WERI-Rb-1 (cell line): ENCODE data around the gene ANKRD13C.
A peak's percentile ranks its signal among the peaks of the same experiment; 100 is the strongest.

ENCODE experiments used
- DNase-seq: peaks from one replicate; pipeline ENCODE4 v3.0.0-alpha.2; 2020
- H3K27ac ChIP-seq: fragments of 250-450 bp; sonication (Bioruptor Pico); 2 replicates; pipeline ENCODE4 v1.5.1; 2020; ENCODE audit warnings: mild to moderate bottlenecking, moderate library complexity
- H3K27me3 ChIP-seq: fragments of 250-450 bp; sonication (Bioruptor Pico); 2 replicates; pipeline ENCODE4 v1.5.1; 2021; ENCODE audit warnings: mild to moderate bottlenecking, low read depth, moderate library complexity; ENCODE audit not compliant: insufficient read depth, severe bottlenecking
- H3K36me3 ChIP-seq: fragments of 250-450 bp; sonication (Bioruptor Pico); 2 replicates; pipeline ENCODE4 v1.5.1; 2020; ENCODE audit warnings: mild to moderate bottlenecking, moderate library complexity
- H3K4me3 ChIP-seq: 2 replicates; pipeline ENCODE4 v1.5.1; 2011; ENCODE audit warnings: low read depth, mild to moderate bottlenecking, control low read depth, low read length
- H3K9me3 ChIP-seq: fragments of 250-450 bp; sonication (Bioruptor Pico); 2 replicates; pipeline ENCODE4 v1.5.1; 2021; ENCODE audit warnings: mild to moderate bottlenecking, moderate library complexity; ENCODE audit not compliant: severe bottlenecking
- TF ChIP-seq, protein P1 (sequence below): IDR thresholded peaks from 2 replicates; pipeline ENCODE4 v1.5.1; 2011; ENCODE audit warnings: low read depth, mild to moderate bottlenecking, control low read depth, inconsistent platforms, low read length

ANKRD13C gene

DNA sequence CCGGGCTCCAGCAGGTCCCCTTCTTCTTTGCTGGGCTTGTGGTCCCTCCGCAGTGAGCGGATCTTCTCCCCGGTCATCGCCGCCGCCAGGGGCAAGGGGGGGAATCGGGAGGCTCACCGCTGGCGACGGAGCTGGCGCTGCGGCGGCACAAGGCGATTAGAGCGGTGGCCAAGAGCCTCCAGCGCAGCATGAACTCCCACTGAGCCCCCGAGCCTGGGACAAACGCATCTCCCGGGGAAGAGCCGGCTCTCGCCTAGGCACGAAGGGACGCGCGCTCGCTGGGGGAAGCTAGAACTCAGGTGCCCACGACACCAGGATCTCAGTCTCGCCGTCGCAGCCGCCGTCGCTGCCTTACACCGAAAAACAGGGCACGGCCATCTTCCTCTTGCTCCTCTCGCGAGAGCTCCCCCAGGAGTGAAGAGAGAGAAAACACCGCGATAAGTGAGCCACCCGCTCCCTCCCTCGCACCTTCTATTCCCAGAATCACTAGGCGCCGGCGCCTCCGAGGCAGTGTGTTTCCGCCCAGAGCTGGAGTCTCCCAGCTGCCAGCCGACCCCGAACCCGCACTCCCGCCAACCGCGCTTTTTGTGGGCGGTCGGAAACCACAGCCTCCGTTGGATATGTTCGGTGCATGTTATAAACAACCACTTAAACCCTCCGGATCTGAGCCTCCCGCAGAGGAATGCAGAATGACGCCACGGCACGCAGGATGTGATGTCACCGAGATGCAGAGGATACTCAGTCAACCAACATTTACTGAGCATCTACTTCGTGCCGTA, at the start of gene ANKRD13C:
TSS of gene ANKRD13C (minus strand) at position 391 of the 779 bp plus-strand sequence. CDS start at position 77, 314 bp downstream.
- DNase-seq: peak; percentile 95
- TF ChIP-seq, protein P1, sequence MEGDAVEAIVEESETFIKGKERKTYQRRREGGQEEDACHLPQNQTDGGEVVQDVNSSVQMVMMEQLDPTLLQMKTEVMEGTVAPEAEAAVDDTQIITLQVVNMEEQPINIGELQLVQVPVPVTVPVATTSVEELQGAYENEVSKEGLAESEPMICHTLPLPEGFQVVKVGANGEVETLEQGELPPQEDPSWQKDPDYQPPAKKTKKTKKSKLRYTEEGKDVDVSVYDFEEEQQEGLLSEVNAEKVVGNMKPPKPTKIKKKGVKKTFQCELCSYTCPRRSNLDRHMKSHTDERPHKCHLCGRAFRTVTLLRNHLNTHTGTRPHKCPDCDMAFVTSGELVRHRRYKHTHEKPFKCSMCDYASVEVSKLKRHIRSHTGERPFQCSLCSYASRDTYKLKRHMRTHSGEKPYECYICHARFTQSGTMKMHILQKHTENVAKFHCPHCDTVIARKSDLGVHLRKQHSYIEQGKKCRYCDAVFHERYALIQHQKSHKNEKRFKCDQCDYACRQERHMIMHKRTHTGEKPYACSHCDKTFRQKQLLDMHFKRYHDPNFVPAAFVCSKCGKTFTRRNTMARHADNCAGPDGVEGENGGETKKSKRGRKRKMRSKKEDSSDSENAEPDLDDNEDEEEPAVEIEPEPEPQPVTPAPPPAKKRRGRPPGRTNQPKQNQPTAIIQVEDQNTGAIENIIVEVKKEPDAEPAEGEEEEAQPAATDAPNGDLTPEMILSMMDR: no peak

GRCh38 chr1:70403759-70404158, 49.2 kb upstream of the ANKRD13C start:
- H3K9me3 ChIP-seq: no peaks in the 10 kb centered on the region
- H3K4me3 ChIP-seq: no peak overlapping the region
- H3K36me3 ChIP-seq: no peaks in the 10 kb centered on the region
- TF ChIP-seq, protein P1: no peak
- DNase-seq: no peak
- no peaks in the 10 kb centered on the region for H3K27me3 ChIP-seq
- H3K27ac ChIP-seq: no peak overlapping the region

More for the DNA sequence above, at the start of gene ANKRD13C:
- Histone ChIP-seq H3K36me3 (peaks cover 17% of the 10 kb centered on the region), H3K27me3 (no peaks in the 10 kb centered on the region), H3K9me3 (no peaks in the 10 kb centered on the region), H3K27ac (peak within 1 kb of the TSS; percentile 99), H3K4me3 (peak within 1 kb of the TSS; percentile 77)

DNA sequence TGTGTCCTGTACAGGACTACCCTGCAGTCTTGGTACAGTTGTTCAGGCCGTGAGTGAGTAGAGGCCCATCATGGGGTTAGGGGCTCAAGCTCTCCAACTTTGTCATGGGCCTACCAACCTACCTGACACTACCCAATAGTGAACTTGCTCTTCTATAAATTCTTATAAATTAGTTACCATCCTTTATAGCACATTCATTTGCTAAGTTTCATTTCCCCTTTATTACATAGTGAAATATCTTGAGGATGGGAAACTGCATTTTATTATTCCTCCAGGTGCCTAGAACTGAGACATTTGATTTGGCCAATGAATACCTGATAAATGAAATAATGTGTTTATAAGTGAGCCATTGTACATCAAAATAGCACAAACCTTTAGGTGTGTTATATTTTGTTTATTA, 47.5 kb upstream of the ANKRD13C start:
- Histone ChIP-seq H3K27ac (no peak overlapping the region), H3K4me3 (no peak overlapping the region), H3K9me3 (no peaks in the 10 kb centered on the region), H3K27me3 (no peaks in the 10 kb centered on the region), H3K36me3 (no peaks in the 10 kb centered on the region)
- TF ChIP-seq, protein P1: no peak
- DNase-seq: no peak

- no peak for DNase-seq
- Histone ChIP-seq H3K36me3 (no peaks in the 10 kb centered on the region), H3K4me3 (no peak overlapping the region), H3K27me3 (no peaks in the 10 kb centered on the region), H3K9me3 (no peaks in the 10 kb centered on the region), H3K27ac (no peak overlapping the region)
- TF ChIP-seq, protein P1: no peak
Measured at GRCh38 chr1:70400335-70400734, 45.8 kb upstream of the ANKRD13C start.

DNA sequence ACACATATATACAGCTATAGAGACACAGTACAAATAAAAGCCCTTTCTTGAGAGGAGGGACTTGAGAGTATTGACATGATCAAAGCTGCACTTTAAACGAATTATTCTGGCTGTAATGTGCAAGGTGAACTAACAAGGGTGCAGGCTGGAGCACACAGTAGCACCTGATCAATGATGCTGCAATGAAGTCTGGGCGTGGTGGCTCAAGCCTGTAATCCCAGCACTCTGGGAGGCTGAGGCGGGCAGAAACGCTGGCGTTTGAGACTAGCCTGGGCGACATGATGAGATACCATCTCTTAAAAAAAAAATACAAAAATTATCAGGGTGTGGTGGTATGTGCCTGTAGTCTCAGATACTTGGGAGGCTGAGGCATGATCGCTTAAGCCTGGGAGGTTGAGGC, 42.5 kb upstream of the ANKRD13C start:
- Histone ChIP-seq H3K4me3 (no peak overlapping the region), H3K36me3 (no peaks in the 10 kb centered on the region), H3K27me3 (no peaks in the 10 kb centered on the region), H3K9me3 (no peaks in the 10 kb centered on the region), H3K27ac (no peak overlapping the region)
- TF ChIP-seq, protein P1: no peak
- DNase-seq: no peak

DNA sequence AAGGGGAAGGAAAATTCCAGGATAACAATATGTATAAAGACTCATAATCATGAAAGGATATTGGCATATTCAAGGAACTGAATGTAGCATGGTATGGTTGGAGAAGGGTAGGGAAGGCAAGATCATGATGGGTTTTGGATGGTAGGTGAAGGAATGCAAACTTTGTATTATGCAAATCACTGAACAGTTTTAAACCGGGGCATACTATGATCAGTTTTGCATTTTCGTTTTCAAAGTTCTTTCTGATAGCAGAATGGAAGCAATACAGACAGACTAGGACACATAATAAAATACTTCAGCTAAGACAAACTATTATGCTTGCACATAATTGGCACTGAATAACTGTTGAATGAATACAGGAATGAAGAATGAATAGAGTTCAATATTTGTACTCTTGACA, 42.1 kb upstream of the ANKRD13C start:
- TF ChIP-seq, protein P1: no peak
- DNase-seq: no peak
- Histone ChIP-seq H3K9me3 (no peaks in the 10 kb centered on the region), H3K36me3 (no peaks in the 10 kb centered on the region), H3K4me3 (no peak overlapping the region), H3K27me3 (no peaks in the 10 kb centered on the region), H3K27ac (no peak overlapping the region)
